ENCODE results near the gene ESAM. TPM values are rescaled to one million over a fixed set of nuclear protein-coding genes. Genes with fewer than 3 reads are reported as not detected.

The ESAM gene
- polyA plus RNA-seq, 4 donors: 0.67 to 38.3 (median 6.9) TPM

GRCh38 chr11:124800226-124800929 lies 38.3 kb upstream of the ESAM start, which contains the start of gene MSANTD2:
Gene MSANTD2 (minus strand): TSS chr11:124800406. CDS start chr11:124800380, 26 bp downstream.
- WGBS, 3 donors: 0% methylated on average over 47 to 62 of the region's 62 CpGs
- Histone ChIP-seq H3K4me1 (ENCODE audit: control insufficient read depth in 3 of 3, insufficient read depth in 2 of 3, low read depth in 1 of 3, low read length in 2 of 3) (peaks cover 0 to 8% (median 6%) of the 10 kb centered on the region in 3 donors), H3K27me3 (ENCODE audit: control insufficient read depth in 3 of 3, insufficient read depth in 3 of 3, low read length in 3 of 3) (no peaks in the 10 kb centered on the region), H3K9me3 (ENCODE audit: control insufficient read depth in 2 of 2, insufficient read depth in 1 of 2, low read depth in 1 of 2, low read length in 1 of 2) (no peaks in the 10 kb centered on the region), H3K27ac (ENCODE audit: low read depth in 1 of 3, low read length in 2 of 3) (peak within 1 kb of the TSS; percentile 93 to 100 (median 98)), H3K4me3 (ENCODE audit: low read depth in 1 of 3, low read length in 3 of 3) (peak within 1 kb of the TSS; percentile 88 to 99 (median 98)), H3K36me3 (ENCODE audit: control insufficient read depth in 3 of 3, insufficient read depth in 2 of 3, low read depth in 1 of 3, low read length in 3 of 3) (no peaks in the 10 kb centered on the region)
- no peak for FAIRE-seq
- DNase-seq: peak; percentile 73 to 94

GRCh38 chr11:124799348-124800225 lies 37.5 kb upstream of the ESAM start:
- Histone ChIP-seq H3K27ac (ENCODE audit: low read depth in 1 of 3, low read length in 2 of 3) (peak overlapping the region; percentile 80 to 100 (median 98)), H3K4me3 (ENCODE audit: low read depth in 1 of 3, low read length in 3 of 3) (peak overlapping the region; percentile 88 to 99 (median 98)), H3K27me3 (ENCODE audit: control insufficient read depth in 3 of 3, insufficient read depth in 3 of 3, low read length in 3 of 3) (no peaks in the 10 kb centered on the region), H3K36me3 (ENCODE audit: control insufficient read depth in 3 of 3, insufficient read depth in 2 of 3, low read depth in 1 of 3, low read length in 3 of 3) (no peaks in the 10 kb centered on the region), H3K9me3 (ENCODE audit: control insufficient read depth in 2 of 2, insufficient read depth in 1 of 2, low read depth in 1 of 2, low read length in 1 of 2) (no peaks in the 10 kb centered on the region), H3K4me1 (ENCODE audit: control insufficient read depth in 3 of 3, insufficient read depth in 2 of 3, low read depth in 1 of 3, low read length in 2 of 3) (peaks cover 0 to 8% (median 6%) of the 10 kb centered on the region in 3 donors)
- DNase-seq (peak; percentile 20 to 67), FAIRE-seq (no peak)
- 0 to 1% (median 1%) methylated on average over 69 to 83 of the region's 83 CpGs for WGBS, 3 donors

- peaks cover 0 to 8% (median 6%) of the 10 kb centered on the region in 3 donors for H3K4me1 ChIP-seq (ENCODE audit: control insufficient read depth in 3 of 3, insufficient read depth in 2 of 3, low read depth in 1 of 3, low read length in 2 of 3)
- 2 to 5% (median 3%) methylated on average over 8 of the region's 8 CpGs for WGBS, 3 donors
- no peaks in the 10 kb centered on the region for H3K36me3 ChIP-seq (ENCODE audit: control insufficient read depth in 3 of 3, insufficient read depth in 2 of 3, low read depth in 1 of 3, low read length in 3 of 3)
- no peaks in the 10 kb centered on the region for H3K9me3 ChIP-seq (ENCODE audit: control insufficient read depth in 2 of 2, insufficient read depth in 1 of 2, low read depth in 1 of 2, low read length in 1 of 2)
- peak; percentile 35 to 58 for DNase-seq
- H3K27me3 ChIP-seq (ENCODE audit: control insufficient read depth in 3 of 3, insufficient read depth in 3 of 3, low read length in 3 of 3): no peaks in the 10 kb centered on the region
- H3K27ac ChIP-seq (ENCODE audit: low read depth in 1 of 3, low read length in 2 of 3): peak overlapping the region in 2 of 3 donors; percentile 69 to 100
- peak overlapping the region in 2 of 3 donors; percentile 88 to 99 for H3K4me3 ChIP-seq (ENCODE audit: low read depth in 1 of 3, low read length in 3 of 3)
- FAIRE-seq: no peak
Observed at GRCh38 chr11:124798991-124799347, 36.9 kb upstream of the ESAM start.

- DNase-seq: no peak
- Histone ChIP-seq H3K4me3 (ENCODE audit: low read depth in 1 of 3, low read length in 3 of 3) (no peak overlapping the region), H3K27me3 (ENCODE audit: control insufficient read depth in 3 of 3, insufficient read depth in 3 of 3, low read length in 3 of 3) (no peaks in the 10 kb centered on the region), H3K4me1 (ENCODE audit: control insufficient read depth in 3 of 3, insufficient read depth in 2 of 3, low read depth in 1 of 3, low read length in 2 of 3) (peaks cover 2 to 6% (median 6%) of the 10 kb centered on the region in 3 donors), H3K9me3 (ENCODE audit: control insufficient read depth in 2 of 2, insufficient read depth in 1 of 2, low read depth in 1 of 2, low read length in 1 of 2) (no peaks in the 10 kb centered on the region), H3K36me3 (ENCODE audit: control insufficient read depth in 3 of 3, insufficient read depth in 2 of 3, low read depth in 1 of 3, low read length in 3 of 3) (peaks cover 0 to 2% (median 0%) of the 10 kb centered on the region in 3 donors), H3K27ac (ENCODE audit: low read depth in 1 of 3, low read length in 2 of 3) (no peak overlapping the region)
- FAIRE-seq: no peak
- 88 to 95% (median 93%) methylated on average over 3 of the region's 3 CpGs for WGBS, 3 donors
Observed at GRCh38 chr11:124796312-124796711, 34.2 kb upstream of the ESAM start.

- Histone ChIP-seq H3K4me3 (ENCODE audit: low read depth in 1 of 3, low read length in 3 of 3) (no peak overlapping the region), H3K9me3 (ENCODE audit: control insufficient read depth in 2 of 2, insufficient read depth in 1 of 2, low read depth in 1 of 2, low read length in 1 of 2) (no peaks in the 10 kb centered on the region), H3K27me3 (ENCODE audit: control insufficient read depth in 3 of 3, insufficient read depth in 3 of 3, low read length in 3 of 3) (no peaks in the 10 kb centered on the region), H3K27ac (ENCODE audit: low read depth in 1 of 3, low read length in 2 of 3) (no peak overlapping the region), H3K4me1 (ENCODE audit: control insufficient read depth in 3 of 3, insufficient read depth in 2 of 3, low read depth in 1 of 3, low read length in 2 of 3) (peaks cover 0 to 3% (median 2%) of the 10 kb centered on the region in 3 donors), H3K36me3 (ENCODE audit: control insufficient read depth in 3 of 3, insufficient read depth in 2 of 3, low read depth in 1 of 3, low read length in 3 of 3) (peaks cover 0 to 3% (median 0%) of the 10 kb centered on the region in 3 donors)
- DNase-seq (peak; percentile 61 to 63), FAIRE-seq (no peak)
- 76 to 90% (median 85%) methylated on average over 2 of the region's 2 CpGs for WGBS, 3 donors
Observed at GRCh38 chr11:124793466-124794278, 31.6 kb upstream of the ESAM start.

- H3K4me3 ChIP-seq (ENCODE audit: low read depth in 1 of 3, low read length in 3 of 3): no peak overlapping the region
- peaks cover 0 to 3% (median 0%) of the 10 kb centered on the region in 3 donors for H3K36me3 ChIP-seq (ENCODE audit: control insufficient read depth in 3 of 3, insufficient read depth in 2 of 3, low read depth in 1 of 3, low read length in 3 of 3)
- FAIRE-seq (no peak), DNase-seq (no peak)
- no peaks in the 10 kb centered on the region for H3K27me3 ChIP-seq (ENCODE audit: control insufficient read depth in 3 of 3, insufficient read depth in 3 of 3, low read length in 3 of 3)
- 74 to 84% (median 80%) methylated on average over 4 of the region's 4 CpGs for WGBS, 3 donors
- no peak overlapping the region for H3K27ac ChIP-seq (ENCODE audit: low read depth in 1 of 3, low read length in 2 of 3)
- H3K9me3 ChIP-seq (ENCODE audit: control insufficient read depth in 2 of 2, insufficient read depth in 1 of 2, low read depth in 1 of 2, low read length in 1 of 2): no peaks in the 10 kb centered on the region
- H3K4me1 ChIP-seq (ENCODE audit: control insufficient read depth in 3 of 3, insufficient read depth in 2 of 3, low read depth in 1 of 3, low read length in 2 of 3): peaks cover 0 to 2% (median 0%) of the 10 kb centered on the region in 3 donors
Observed at GRCh38 chr11:124791626-124792341, 29.7 kb upstream of the ESAM start.

GRCh38 chr11:124788521-124788920 lies 26.4 kb upstream of the ESAM start:
- Histone ChIP-seq H3K4me1 (ENCODE audit: control insufficient read depth in 3 of 3, insufficient read depth in 2 of 3, low read depth in 1 of 3, low read length in 2 of 3) (peaks cover 0 to 3% (median 1%) of the 10 kb centered on the region in 3 donors), H3K27ac (ENCODE audit: low read depth in 1 of 3, low read length in 2 of 3) (no peak overlapping the region), H3K4me3 (ENCODE audit: low read depth in 1 of 3, low read length in 3 of 3) (no peak overlapping the region), H3K9me3 (ENCODE audit: control insufficient read depth in 2 of 2, insufficient read depth in 1 of 2, low read depth in 1 of 2, low read length in 1 of 2) (no peaks in the 10 kb centered on the region), H3K36me3 (ENCODE audit: control insufficient read depth in 3 of 3, insufficient read depth in 2 of 3, low read depth in 1 of 3, low read length in 3 of 3) (peaks cover 0 to 3% (median 0%) of the 10 kb centered on the region in 3 donors), H3K27me3 (ENCODE audit: control insufficient read depth in 3 of 3, insufficient read depth in 3 of 3, low read length in 3 of 3) (no peaks in the 10 kb centered on the region)
- FAIRE-seq (no peak), DNase-seq (no peak)

All from small intestine (tissue), 7 donors.